OCI-LY1 (cell line): ENCODE measurements around the gene ANKRD65.

Experiments
- EZH2 ChIP-seq: fragments of 200-600 bp; sonication (generic), shearing (Covaris generic); IDR thresholded peaks from 2 replicates; pipeline ENCODE4 v1.8.0; 2017; ENCODE audit warnings: borderline replicate concordance, mixed run types, mild to moderate bottlenecking, antibody characterized with exemption, low read length, moderate library complexity, mixed read lengths
- TF ChIP-seq, protein P1 (sequence below): fragments of 200-600 bp; sonication (generic), shearing (Covaris generic); IDR thresholded peaks from 2 replicates; pipeline ENCODE4 v1.5.1; 2017; ENCODE audit warnings: mild to moderate bottlenecking, antibody characterized with exemption, low read length, moderate library complexity, mixed read lengths

DNA sequence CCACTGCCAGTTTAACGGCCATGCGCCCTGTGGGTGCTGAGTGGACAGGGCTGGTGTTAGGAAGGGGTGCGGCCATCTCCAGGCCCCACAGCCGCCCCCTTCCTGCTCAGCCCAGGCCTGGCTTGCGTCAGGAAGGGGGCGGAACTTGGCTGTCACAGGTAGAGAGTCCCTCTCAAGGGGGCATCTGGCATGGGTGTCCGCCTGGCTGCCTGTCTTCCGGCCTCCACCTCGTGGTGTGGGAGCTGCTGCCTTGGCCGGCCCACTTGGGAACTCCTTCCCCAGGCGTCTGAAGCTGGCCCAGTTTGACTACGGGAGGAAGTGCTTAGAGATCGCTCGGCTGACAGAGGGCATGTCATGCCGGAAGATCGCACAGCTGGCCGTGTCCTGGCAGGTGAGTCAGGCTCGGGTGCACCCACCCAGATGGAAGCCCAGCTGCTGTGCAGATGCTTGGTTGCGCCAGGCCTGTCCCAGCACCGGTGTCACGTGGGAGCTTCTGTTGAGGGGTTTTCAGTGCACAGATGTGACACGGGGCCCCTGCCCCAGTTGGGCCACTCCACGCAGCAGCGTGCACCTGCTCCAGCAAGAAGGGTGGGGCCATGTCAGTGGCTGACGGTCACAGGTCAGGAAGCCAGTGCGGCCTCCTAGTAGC is 41.4 kb upstream of the ANKRD65 start:
- TF ChIP-seq, protein P1, sequence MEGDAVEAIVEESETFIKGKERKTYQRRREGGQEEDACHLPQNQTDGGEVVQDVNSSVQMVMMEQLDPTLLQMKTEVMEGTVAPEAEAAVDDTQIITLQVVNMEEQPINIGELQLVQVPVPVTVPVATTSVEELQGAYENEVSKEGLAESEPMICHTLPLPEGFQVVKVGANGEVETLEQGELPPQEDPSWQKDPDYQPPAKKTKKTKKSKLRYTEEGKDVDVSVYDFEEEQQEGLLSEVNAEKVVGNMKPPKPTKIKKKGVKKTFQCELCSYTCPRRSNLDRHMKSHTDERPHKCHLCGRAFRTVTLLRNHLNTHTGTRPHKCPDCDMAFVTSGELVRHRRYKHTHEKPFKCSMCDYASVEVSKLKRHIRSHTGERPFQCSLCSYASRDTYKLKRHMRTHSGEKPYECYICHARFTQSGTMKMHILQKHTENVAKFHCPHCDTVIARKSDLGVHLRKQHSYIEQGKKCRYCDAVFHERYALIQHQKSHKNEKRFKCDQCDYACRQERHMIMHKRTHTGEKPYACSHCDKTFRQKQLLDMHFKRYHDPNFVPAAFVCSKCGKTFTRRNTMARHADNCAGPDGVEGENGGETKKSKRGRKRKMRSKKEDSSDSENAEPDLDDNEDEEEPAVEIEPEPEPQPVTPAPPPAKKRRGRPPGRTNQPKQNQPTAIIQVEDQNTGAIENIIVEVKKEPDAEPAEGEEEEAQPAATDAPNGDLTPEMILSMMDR, result no peak
- no peak for TF ChIP-seq EZH2
